ENCODE measurements around the gene CTNND1. TPM values are rescaled to one million over a fixed set of nuclear protein-coding genes. Genes with fewer than 3 reads are reported as not detected.

The CTNND1 gene
- total RNA-seq, 1 experiment from 2014 or later = 49.5 TPM

GRCh38 chr11:57763568-57763967 is 2.0 kb downstream of the CTNND1 start:
- peak; percentile 48 for DNase-seq (ENCODE audit: low read depth)

- DNase-seq (ENCODE audit: low read depth) = no peak
These were observed 2.4 kb downstream of the CTNND1 start for GRCh38 chr11:57764021-57764420.

- DNase-seq (ENCODE audit: low read depth) = no peak
These were observed 3.0 kb downstream of the CTNND1 start for GRCh38 chr11:57764566-57764965.

- DNase-seq (ENCODE audit: low read depth) = no peak
These were observed 3.4 kb downstream of the CTNND1 start for GRCh38 chr11:57764972-57765371.

- DNase-seq (ENCODE audit: low read depth) = no peak
These were observed 9.2 kb downstream of the CTNND1 start for GRCh38 chr11:57770793-57771192.

- DNase-seq (ENCODE audit: low read depth) = no peak
These were observed 9.8 kb downstream of the CTNND1 start for GRCh38 chr11:57771365-57771764.

GRCh38 chr11:57772562-57772961 is 11.0 kb downstream of the CTNND1 start:
- DNase-seq (ENCODE audit: low read depth) = no peak

- no peak for DNase-seq (ENCODE audit: low read depth)
These were observed 11.5 kb downstream of the CTNND1 start for GRCh38 chr11:57773026-57773598.

- DNase-seq (ENCODE audit: low read depth) = no peak
These were observed 13.9 kb downstream of the CTNND1 start for GRCh38 chr11:57775491-57775890.

- DNase-seq (ENCODE audit: low read depth) = peak; percentile 26
These were observed 14.5 kb downstream of the CTNND1 start for GRCh38 chr11:57776031-57776521.

- DNase-seq (ENCODE audit: low read depth) = no peak
These were observed 15.1 kb downstream of the CTNND1 start for GRCh38 chr11:57776577-57777210.

- peak; percentile 53 for DNase-seq (ENCODE audit: low read depth)
These were observed 16.3 kb downstream of the CTNND1 start for GRCh38 chr11:57777969-57778317.

GRCh38 chr11:57778318-57779037 is 16.9 kb downstream of the CTNND1 start:
- DNase-seq (ENCODE audit: low read depth) = peak; percentile 100

GRCh38 chr11:57779276-57779675 is 17.7 kb downstream of the CTNND1 start:
- peak; percentile 50 for DNase-seq (ENCODE audit: low read depth)

- no peak for DNase-seq (ENCODE audit: low read depth)
These were observed 19.9 kb downstream of the CTNND1 start for GRCh38 chr11:57781529-57781943.

- no peak for DNase-seq (ENCODE audit: low read depth)
These were observed 23.5 kb downstream of the CTNND1 start for GRCh38 chr11:57785072-57785471.

GRCh38 chr11:57786436-57786835 is 24.8 kb downstream of the CTNND1 start:
- no peak for DNase-seq (ENCODE audit: low read depth)

GRCh38 chr11:57787006-57787604 is 25.5 kb downstream of the CTNND1 start:
- DNase-seq (ENCODE audit: low read depth) = no peak

GRCh38 chr11:57787920-57788702 is 26.5 kb downstream of the CTNND1 start:
- DNase-seq (ENCODE audit: low read depth) = no peak

- DNase-seq (ENCODE audit: low read depth) = no peak
These were observed 27.1 kb downstream of the CTNND1 start for GRCh38 chr11:57788703-57789088.

- DNase-seq (ENCODE audit: low read depth) = no peak
These were observed 29.9 kb downstream of the CTNND1 start for GRCh38 chr11:57791321-57792059.

Data from HT1080 (cell line).